HG03520 (cell line): ENCODE measurements around the gene TMEM187.
"Not testable (repeated sequence)": the region's sequence is repeated elsewhere in the genome, so short reads cannot be mapped to it uniquely, and the experiment has no call there.

Source experiments
- ATAC-seq: cut with Tn5 transposase; IDR thresholded peaks from one replicate; pipeline ENCODE4 v1.9.1; 2021; ENCODE audit warnings: mild to moderate bottlenecking, moderate library complexity; ENCODE audit not compliant: unreplicated experiment

Gene TMEM187

DNA sequence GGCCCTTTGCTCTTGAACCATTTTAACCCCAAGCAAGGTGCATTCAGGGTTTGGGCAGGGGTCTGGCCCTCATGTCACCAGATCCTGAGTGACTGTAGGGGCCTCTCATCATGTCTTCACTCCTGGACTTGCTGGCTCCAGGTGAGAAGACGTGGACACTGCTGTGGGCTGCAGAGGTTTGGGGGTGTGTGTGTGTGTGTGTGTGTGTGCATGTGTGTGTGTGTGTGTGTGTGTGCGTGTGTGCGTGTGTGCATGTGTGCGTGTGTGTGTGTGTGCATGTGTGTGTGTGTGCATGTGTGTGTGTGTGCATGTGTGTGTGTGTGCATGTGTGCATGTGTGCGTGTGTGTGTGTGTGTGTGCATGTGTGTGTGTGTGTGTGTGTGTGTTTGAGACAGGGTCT, 21.8 kb downstream of the TMEM187 start:
- ATAC-seq, result not testable (repeated sequence)

DNA sequence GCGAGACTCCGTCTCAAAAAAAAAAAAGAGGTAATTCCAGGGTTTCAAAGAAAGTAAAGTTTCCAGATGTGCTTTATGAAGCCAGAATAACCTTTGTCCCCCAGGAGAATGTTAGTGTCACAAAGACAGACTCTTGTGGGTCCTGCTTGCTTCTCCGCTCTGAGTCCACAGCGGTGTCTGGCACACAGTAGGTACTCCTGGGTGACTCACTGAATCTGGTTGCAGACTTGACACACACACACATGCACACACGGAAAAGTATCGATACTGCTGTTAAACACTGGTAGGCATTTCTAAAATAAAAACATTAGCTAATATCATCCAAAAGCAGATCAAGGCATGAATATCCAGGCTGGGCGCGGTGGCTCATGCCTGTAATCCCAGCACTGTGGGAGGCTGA, 22.9 kb downstream of the TMEM187 start:
- ATAC-seq, result no peak

DNA sequence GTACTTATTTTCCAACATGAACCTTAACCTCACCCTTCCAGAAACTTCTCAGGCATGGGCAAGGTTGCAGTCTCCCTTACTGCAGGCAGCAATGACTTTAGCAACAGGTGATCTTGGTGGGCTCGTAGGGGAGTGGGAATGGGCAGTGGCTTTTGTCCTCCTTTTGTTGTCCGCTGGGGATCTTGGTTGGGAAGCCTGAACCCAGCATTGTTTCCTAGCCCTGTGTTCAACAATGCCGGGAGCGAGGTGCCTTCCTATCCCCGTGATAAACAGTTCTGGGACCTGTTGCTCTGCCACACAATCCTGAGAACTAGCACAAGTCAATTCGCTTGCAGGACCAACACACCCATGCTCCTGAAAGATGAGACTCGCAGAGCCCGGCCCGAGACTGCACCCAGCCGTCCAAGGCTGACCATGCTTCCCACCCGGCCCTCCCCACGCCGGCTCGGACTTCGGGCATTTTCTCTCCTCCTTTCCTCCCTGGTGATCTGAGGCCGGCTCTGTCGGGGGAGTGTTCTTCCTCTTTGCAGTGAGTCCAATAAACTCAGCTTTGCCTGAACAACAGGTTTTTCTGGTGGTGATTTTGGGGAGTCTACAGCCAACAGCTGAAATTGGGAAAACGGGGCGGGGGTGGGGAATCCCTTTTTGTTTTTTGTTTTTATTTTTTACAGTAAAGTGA, 26.9 kb downstream of the TMEM187 start:
- ATAC-seq, result no peak

DNA sequence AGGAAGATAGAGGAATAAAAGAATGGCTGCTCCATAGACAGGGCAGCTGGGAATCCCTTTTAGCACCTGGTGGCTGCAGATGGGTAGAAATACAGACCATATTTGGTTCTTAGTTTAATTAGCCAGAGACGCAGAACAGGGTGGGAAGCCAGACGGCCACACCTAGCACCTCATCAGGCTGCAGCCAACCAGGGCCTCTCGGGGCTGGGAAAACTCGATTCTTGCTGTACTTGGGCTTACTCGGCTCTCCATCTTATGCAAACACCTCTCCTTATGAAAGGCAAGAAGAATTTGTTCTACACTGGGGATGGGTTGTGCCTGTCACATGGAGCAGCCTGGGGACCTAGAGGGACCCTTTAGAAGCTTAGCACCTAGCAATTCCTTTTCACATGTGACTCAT, 27.5 kb downstream of the TMEM187 start:
- ATAC-seq, result no peak

DNA sequence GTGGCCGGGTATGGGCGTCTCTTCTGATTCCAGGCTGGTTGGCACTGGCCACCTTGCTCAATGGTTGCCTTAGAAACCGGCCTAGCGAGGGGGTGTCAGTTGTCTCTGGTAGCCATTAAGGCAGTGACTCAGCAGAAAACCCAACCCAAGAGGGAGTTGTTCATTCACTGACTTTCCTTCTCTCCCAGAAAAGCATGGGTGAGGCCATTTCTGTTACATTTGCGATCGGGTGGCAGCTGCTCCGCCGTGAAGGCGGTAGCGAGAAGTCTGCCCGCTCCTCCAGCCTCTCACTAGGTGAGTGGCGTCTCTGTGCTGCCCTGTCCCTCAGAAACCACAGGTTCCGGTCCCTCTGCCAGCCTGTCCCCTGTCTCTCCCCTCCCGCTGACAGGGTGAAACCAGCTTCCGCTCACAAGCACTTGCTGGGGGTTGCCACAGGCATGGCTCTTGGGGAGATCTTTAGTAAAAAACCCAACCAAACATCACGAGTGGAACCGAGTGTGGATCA, 29.7 kb downstream of the TMEM187 start:
- no peak for ATAC-seq

DNA sequence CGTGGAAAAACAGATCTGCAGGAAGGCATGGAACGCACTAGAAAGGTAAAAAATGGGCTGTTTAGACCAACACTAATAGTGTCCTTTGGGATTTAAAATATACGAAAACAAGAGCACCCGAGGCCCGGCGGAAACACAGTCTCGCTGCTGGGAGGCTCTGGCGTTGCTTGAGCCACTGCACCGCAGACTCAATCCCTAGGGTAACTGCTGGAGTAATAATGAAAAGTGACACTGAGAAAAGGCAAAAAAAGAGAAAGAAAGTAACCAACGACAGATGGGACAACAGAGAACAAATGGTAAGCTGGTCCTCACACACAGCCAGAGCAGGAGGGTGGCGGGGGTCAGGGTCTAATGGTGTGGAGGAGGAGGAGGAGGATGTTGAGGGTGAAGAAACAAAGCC, 31.8 kb downstream of the TMEM187 start:
- ATAC-seq, result no peak

DNA sequence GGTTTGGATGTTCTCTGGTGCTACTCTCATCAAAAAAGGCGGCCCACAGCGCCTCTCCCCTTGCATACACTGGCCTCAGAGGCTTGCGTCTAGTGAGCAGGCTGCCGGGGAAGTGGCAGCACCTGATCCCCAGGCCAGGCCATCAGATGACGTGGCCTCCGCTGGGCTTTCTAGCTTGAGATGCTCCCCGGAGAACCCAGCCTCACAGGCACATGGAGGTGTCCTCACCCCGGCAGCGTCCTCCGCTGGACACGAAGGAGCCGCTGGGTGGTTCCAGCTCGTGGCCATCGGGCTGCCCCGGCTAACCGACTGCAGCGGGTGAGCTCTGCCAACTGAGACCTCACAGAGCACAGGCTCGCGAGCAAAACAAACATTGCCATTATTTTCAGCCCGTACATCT, 34.4 kb downstream of the TMEM187 start:
- ATAC-seq, result no peak

DNA sequence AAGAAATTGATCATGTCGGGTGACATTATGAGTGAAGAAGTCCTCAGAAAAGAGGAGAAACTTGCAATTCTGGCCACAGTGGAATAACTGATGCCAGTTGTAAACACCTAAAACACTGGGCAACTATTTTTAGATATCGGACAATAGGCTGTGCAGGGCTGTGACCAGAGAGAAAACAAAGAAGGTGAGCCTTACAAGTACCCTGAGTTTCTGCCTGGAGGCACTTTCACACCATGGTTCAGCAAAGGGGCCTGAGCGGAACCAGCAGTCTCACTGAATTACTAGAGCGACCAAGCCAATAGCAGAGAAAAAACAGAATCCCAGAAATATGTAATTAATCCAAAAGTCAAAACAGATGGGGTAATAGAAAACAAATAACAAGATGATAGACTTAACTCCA, 36.0 kb downstream of the TMEM187 start:
- no peak for ATAC-seq

DNA sequence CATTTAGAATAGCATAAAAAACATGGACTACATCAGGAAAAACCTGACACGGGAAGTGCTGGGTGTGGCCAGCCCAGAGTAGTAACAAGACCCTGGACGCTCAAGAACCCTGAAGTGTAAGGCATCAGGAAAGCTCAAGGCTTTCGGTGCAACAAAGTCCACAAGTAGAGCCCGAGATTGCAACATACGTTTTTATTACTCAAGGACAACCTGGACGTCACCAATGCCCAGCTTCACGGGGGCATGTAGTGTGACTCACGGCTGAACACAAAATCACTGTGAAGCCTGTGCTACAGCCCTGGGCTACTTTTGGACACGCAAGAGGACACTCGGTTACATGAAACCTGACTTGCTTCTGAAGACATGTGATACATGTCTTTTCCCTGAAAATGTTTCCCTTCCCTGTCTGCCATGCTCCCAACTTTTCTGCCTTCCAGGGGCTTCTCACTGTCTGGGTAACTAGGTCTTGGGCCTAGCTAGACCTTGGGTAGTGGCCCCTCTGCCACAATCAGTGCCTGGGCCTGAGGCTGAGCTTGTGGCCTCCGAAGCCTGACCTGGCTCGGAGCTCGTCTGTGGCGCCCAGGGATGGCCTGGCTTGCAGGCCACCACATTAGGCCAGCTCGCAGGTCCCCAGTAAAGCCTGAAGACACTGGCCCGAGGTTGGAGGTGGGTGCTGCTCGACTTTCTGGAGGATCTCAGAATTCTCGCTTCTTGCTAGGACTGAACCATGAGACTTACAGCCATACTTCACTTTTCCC, 38.0 kb downstream of the TMEM187 start:
- no peak for ATAC-seq

DNA sequence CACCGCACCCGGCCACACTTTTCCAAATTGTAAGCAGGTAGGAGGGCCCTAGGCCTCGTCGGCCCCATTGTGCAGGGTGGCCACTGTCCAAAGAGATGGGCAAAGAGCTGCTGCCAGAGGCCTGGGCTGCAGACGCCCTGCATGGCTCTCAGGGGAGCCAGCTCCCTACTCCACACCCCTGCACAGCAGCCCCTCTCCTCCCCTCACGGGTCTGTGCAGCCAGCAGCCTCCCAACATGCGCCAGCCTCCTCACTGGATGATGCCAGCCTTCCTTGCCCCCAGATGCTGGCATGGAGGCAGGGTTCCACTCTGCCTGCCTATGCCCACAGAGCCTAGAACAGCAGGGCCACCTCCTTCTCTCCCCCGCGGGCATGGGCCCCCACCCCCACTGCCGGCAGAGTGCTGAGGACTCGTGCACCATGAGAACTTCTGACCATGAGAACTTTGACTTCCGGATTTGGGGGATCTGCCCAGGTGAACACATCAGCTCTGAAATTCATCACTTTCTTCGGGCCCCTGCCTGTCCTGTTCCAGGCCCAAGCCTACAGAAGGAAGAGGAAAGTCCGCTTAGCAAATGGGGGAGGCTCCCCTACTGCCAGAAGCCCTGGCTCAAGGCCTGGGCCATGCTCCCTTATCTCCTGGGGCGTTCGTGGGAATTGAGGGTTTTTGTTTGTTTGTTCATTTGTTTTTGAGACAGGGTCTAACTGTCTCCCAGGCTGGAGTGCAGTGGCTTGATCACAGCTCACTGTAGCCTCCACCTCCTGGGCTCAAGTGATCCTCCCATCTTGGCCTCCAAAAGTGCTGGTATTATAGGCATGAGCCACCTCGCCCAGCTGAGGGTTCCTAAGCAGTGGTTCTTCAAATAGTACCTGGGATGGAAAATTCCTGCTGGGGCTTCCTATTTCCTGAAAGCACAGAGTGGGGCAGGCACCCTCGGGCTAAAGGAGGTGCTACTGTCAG, 39.1 kb downstream of the TMEM187 start:
- no peak for ATAC-seq

DNA sequence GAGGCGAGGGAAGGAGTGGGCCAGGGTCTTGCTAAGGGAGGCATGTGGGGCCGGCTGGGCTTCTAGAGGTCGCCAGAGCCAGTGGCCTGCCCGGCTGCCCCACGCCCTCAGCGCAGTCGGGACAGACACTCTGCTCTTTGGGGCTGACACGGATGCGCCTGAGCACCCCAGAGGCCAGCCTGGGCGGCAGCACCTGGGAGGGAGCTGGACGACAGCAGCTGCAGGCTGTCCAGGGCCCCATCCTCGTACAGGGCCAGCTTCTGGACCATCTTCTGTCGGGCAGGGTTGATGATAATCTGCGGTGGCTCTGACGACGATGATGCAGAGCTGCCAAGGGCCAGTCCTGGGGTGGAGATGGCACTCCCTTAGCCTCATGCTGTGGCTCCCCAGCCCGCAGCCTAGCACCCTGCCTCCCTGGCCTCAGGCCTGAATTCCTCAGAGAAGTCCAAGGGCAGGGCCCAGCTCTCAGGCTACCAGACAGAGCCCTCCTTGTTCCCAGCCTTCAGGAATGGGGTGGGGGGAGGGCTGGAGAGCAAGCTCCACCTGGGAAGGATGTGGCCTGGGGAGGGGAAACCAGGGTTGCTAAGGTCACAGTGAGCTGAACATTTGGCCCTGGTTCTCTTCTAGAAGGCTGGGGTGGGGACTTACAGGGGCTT, 39.9 kb downstream of the TMEM187 start:
- ATAC-seq, result no peak

DNA sequence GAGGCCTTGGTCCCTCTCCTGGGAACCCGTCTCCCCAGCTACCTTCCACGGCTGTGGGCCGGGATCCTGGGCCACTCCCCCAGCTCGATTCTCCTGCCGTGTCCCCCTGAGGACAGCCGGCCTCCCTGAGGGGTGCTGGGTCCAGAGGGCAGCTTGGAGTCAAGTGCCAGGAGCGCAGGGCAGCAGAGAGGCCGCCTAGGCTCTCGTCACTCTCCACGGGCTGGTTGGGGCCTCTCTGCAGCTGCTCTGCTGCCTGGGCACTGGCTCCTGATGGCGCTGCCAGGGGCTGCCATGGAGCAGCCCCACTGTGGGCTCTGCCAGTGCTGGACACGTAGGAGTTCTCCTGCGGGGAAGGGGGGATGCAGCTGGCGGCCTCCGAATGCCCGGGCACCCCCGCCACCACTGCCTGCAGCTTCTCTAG, 40.5 kb downstream of the TMEM187 start:
- no peak for ATAC-seq

DNA sequence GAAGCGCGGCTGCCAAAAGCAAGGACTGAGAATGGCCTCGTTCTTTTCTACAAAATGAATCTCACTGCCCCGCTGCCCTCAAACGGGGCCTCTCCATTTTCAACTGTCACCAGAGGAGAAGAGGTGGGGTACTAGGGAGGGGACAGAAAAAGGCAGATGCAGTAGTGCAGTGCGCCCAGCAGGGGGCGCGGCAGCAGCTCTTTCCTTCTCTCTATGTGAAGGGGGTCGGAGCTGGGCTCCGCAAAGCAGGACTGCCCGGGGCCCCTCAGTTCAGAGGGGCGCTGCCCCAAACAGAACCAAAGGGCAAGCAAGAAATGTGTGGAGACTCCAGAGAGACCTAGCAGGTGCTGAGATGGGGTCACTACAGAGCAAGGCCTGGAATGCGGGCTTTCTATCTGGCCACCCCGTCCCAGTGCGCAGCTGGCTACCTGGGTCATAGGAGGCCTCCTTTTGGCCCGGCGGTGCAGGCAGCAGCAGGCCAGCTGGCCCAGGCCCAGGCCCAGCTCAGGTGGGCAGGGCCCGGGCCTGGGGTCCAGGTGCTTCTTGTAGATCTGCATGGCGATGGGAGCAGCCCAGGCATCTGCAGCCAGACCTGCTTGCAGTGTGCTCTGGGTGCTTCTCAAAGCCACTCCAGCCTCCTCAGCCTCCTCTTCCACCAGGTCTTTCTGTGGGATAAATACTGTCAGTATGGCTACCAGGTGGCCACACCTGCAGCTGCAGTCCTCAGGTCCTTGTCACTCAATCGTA, 41.2 kb downstream of the TMEM187 start:
- ATAC-seq, result peak; percentile 52

DNA sequence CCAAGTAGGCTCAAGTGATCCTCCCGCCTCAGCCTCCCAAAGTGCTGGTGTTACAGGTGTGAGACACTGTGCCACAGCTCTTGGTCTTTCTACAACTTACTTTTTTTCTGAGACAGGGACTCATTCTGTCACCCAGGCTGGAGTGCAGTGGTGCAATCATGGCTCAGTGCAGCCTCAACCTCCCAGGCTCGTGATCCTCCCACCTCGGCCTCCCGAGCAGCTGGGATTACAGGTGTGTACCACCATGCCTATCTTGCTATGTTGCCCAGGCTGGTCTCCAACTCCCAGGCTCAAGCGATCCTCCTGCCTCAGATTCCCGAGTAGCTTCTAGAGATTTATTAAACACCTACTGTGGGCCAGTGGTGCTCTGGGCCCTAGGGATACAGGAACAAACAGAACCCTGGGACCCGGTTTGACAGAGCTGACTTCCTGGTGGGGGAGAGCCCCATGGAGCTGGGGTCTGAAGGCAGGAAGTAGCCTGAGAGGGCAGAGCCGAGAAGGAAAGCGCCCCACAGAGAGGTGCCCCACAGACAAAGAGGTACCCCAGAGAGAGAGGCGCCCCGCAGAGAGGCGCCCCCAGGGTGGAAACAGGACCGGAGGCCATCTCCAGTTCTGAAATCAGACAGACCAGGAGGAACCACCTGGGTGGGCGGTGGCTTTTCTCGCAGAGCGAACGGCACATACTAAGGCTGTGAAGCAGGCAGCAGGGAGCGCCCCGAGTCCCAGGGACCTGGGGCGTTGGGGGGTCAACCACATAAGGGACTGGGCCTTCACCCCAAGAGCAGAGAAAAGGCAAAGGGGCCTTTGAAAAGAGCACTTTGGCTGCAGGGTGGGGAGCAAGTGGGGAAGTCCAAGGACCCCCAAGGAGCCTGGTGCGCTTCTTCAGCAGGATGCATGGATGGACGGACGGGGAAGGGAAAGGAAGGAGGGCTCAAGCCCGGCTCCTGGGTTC, 42.2 kb downstream of the TMEM187 start:
- no peak for ATAC-seq

DNA sequence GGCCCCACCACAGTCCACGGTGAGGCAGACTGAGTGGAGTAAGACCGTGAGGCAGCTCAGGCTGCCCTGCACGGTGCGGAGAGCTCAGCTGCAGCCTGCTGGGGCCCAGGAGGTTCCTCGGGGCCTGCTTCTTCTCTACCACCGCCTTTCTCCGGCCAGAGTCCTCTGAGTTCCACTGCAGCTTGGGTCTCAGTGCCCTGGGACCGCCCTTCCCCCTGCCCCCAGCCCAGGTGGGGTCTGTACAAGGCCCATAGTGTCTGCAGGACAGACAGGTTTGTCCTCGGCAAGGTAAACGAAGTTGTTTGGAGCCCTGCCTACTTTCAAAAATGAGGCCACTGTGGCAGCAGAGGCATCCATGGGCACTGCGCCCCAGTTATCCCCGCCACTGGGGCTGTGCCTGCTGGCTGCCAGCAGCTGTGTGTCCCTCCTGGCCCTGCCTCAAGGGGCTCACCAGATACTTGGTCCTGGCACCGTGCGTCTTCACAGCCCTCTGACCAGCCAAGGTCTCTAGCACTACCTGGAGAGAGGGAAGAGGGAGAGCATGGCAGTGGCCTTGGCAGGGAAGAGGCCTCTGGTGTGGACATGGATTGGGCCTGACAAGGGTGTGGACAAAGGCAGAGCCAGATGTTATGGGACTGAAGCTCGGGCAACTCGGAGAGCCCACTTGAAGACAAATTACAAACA, 43.2 kb downstream of the TMEM187 start:
- ATAC-seq, result no peak

DNA sequence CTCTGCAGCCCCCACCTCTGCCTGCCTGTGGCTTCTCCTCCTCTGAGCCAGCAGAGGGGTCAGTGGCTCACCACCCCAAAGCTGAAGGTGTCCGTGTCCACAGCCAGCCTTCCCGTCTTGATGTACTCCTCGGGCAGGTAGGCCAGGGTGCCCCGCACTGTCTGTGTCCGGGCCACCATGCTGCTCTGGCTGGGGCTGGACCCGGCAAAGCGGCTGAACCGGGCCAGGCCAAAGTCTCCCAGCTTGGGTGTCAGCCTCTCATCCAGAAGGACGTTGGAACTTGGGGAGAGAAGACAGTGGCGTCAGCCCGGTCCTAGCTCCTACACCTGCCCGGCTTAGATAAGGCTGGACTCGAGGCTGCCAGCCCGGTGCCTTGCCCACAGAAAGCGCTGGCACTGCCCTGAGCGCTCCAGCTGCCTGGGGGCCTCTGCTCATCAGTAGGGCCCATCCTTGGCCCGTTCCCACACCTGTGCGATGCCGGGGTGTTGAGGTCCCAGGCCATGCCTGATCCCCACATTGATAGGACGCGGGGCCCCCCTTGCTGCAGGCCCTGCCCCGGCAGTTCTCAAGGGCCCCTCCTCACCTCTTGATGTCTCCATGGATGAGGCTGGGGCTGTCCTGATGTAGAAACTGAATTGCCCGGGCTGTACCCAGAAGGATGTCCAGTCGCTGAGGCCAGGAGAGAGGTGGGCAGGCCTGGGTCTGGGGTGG, 44.0 kb downstream of the TMEM187 start:
- no peak for ATAC-seq

DNA sequence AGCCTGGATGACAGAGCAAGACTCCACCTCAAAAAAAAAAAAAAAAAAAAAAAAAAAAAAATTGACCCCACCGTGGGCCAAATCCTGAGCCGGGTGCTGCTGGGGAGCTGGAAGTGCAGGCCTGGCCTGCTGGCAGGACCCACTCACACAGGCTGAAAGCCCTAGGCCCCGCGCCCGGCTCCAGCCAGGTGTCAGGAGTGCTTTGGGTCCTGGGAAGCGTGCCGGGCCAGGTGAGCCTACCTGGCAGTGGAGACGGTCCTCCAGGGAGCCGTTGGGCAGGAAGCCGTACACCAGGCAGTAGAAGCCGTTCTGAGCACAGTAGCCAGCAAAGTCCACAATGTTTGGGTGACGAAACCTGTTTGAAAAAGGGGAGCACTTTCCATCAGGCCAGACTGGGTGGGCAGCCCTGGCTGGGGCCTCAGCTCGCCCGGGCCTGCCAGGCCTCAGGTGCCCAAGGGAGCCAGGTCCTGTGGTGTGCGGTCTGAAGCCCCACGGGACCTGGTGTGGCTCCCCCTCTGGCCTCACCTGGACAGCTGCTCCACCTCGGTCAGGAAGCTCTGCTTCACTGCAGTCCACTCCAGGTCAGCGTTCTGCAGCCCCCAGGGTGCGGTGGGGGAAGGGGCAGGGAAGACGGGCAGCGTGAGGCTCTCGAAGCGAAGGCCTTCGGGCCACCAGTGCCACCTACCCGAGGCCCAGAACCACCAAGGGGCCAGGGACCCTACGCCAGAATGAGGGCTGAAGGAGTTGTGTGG, 45.4 kb downstream of the TMEM187 start:
- ATAC-seq, result no peak
